KOPT-K1 (cell line): ENCODE data around the gene AURKA.

Experiments
- H3K27ac ChIP-seq: fragments of 200-600 bp; sonication (generic); 2 replicates; pipeline ENCODE4 v1.5.1; 2016; ENCODE audit warnings: antibody characterized with exemption, mild to moderate bottlenecking, low read depth, low read length; ENCODE audit not compliant: poor library complexity, severe bottlenecking
- H3K36me3 ChIP-seq: fragments of 200-600 bp; sonication (generic); 2 replicates; pipeline ENCODE4 v1.5.1; 2017; ENCODE audit warnings: antibody characterized with exemption, mild to moderate bottlenecking, low read length, moderate library complexity; ENCODE audit not compliant: insufficient read depth
- H3K9me3 ChIP-seq: fragments of 200-600 bp; sonication (generic); 2 replicates; pipeline ENCODE4 v1.5.1; 2017; ENCODE audit warnings: antibody characterized with exemption, low read length, mild to moderate bottlenecking; ENCODE audit not compliant: insufficient read depth, poor library complexity, severe bottlenecking

AURKA gene

GRCh38 chr20:56388882-56389281, 3.1 kb downstream of the AURKA start:
- no peaks in the 10 kb centered on the region for H3K9me3 ChIP-seq
- H3K36me3 ChIP-seq: peaks cover 68% of the 10 kb centered on the region
- no peak overlapping the region for H3K27ac ChIP-seq

- H3K36me3 ChIP-seq: peaks cover 94% of the 10 kb centered on the region
- no peak overlapping the region for H3K27ac ChIP-seq
- H3K9me3 ChIP-seq: no peaks in the 10 kb centered on the region
Observed at GRCh38 chr20:56386219-56386618, 5.8 kb downstream of the AURKA start.

GRCh38 chr20:56385130-56385529, 6.9 kb downstream of the AURKA start:
- no peak overlapping the region for H3K27ac ChIP-seq
- H3K9me3 ChIP-seq: no peaks in the 10 kb centered on the region
- H3K36me3 ChIP-seq: peaks cover 100% of the 10 kb centered on the region

GRCh38 chr20:56383334-56383733, 8.7 kb downstream of the AURKA start:
- H3K36me3 ChIP-seq: peaks cover 100% of the 10 kb centered on the region
- no peaks in the 10 kb centered on the region for H3K9me3 ChIP-seq

GRCh38 chr20:56382696-56383095, 9.3 kb downstream of the AURKA start:
- Histone ChIP-seq H3K9me3 (no peaks in the 10 kb centered on the region), H3K36me3 (peaks cover 100% of the 10 kb centered on the region), H3K27ac (no peak overlapping the region)

More at GRCh38 chr20:56383334-56383733, 8.7 kb downstream of the AURKA start:
- H3K27ac ChIP-seq: no peak overlapping the region

GRCh38 chr20:56381501-56381900, 10.5 kb downstream of the AURKA start:
- Histone ChIP-seq H3K36me3 (peaks cover 100% of the 10 kb centered on the region), H3K27ac (no peak overlapping the region), H3K9me3 (no peaks in the 10 kb centered on the region)

GRCh38 chr20:56380375-56380774, 11.6 kb downstream of the AURKA start:
- Histone ChIP-seq H3K27ac (no peak overlapping the region), H3K36me3 (peaks cover 100% of the 10 kb centered on the region), H3K9me3 (no peaks in the 10 kb centered on the region)

GRCh38 chr20:56378386-56378785, 13.6 kb downstream of the AURKA start:
- peaks cover 100% of the 10 kb centered on the region for H3K36me3 ChIP-seq
- no peak overlapping the region for H3K27ac ChIP-seq

GRCh38 chr20:56376331-56376730, 15.7 kb downstream of the AURKA start:
- no peak overlapping the region for H3K27ac ChIP-seq
- no peaks in the 10 kb centered on the region for H3K9me3 ChIP-seq
- H3K36me3 ChIP-seq: peaks cover 100% of the 10 kb centered on the region

More at GRCh38 chr20:56378386-56378785, 13.6 kb downstream of the AURKA start:
- H3K9me3 ChIP-seq: no peaks in the 10 kb centered on the region

GRCh38 chr20:56373942-56374341, 18.1 kb downstream of the AURKA start:
- peaks cover 100% of the 10 kb centered on the region for H3K36me3 ChIP-seq
- H3K9me3 ChIP-seq: no peaks in the 10 kb centered on the region
- no peak overlapping the region for H3K27ac ChIP-seq

GRCh38 chr20:56372850-56373249, 19.2 kb downstream of the AURKA start:
- no peaks in the 10 kb centered on the region for H3K9me3 ChIP-seq
- H3K27ac ChIP-seq: no peak overlapping the region
- peaks cover 100% of the 10 kb centered on the region for H3K36me3 ChIP-seq

GRCh38 chr20:56371977-56372376, 20.0 kb downstream of the AURKA start:
- H3K27ac ChIP-seq: no peak overlapping the region
- peaks cover 92% of the 10 kb centered on the region for H3K36me3 ChIP-seq

GRCh38 chr20:56369179-56369578, 22.8 kb downstream of the AURKA start:
- no peaks in the 10 kb centered on the region for H3K9me3 ChIP-seq
- peaks cover 64% of the 10 kb centered on the region for H3K36me3 ChIP-seq
- no peak overlapping the region for H3K27ac ChIP-seq

More at GRCh38 chr20:56371977-56372376, 20.0 kb downstream of the AURKA start:
- H3K9me3 ChIP-seq: no peaks in the 10 kb centered on the region

GRCh38 chr20:56368351-56369134, 23.5 kb downstream of the AURKA start:
- no peak overlapping the region for H3K27ac ChIP-seq
- peaks cover 57% of the 10 kb centered on the region for H3K36me3 ChIP-seq
- H3K9me3 ChIP-seq: no peaks in the 10 kb centered on the region

GRCh38 chr20:56363491-56363890, 28.5 kb downstream of the AURKA start:
- Histone ChIP-seq H3K27ac (no peak overlapping the region), H3K9me3 (no peaks in the 10 kb centered on the region), H3K36me3 (peaks cover 7% of the 10 kb centered on the region)

GRCh38 chr20:56362833-56363413, 29.1 kb downstream of the AURKA start:
- Histone ChIP-seq H3K27ac (no peak overlapping the region), H3K9me3 (no peaks in the 10 kb centered on the region), H3K36me3 (peaks cover 1% of the 10 kb centered on the region; the same call in 1 of the 2 replicates)
